Activated CD4-positive, alpha-beta memory T cell treated with anti-CD3 and anti-CD28 coated beads for 36 hours (primary cell): ENCODE data around the gene PLEKHG4B. TPM values are rescaled to one million over a fixed set of nuclear protein-coding genes. Genes with fewer than 3 reads are reported as not detected.

Experiments used
- CTCF ChIA-PET: fragments of 350-600 bp; sonication (Branson Sonifier 250); formaldehyde crosslinking; loops from one replicate; lab custom pipeline; 2021; ENCODE audit warnings: antibody characterized with exemption, inconsistent platforms; lab: Charles Lee
- POLR2A ChIA-PET: fragments of 350-600 bp; sonication (Branson Sonifier 250); formaldehyde crosslinking; loops from one replicate; lab custom pipeline; 2021; ENCODE audit warnings: antibody characterized with exemption; lab: Charles Lee
- DNase-seq: peaks from one replicate; pipeline ENCODE4 v3.0.0-alpha.2; 2020
- H3K27ac Mint-ChIP-seq: one replicate; pipeline ENCODE4 v1.8.0; 2021; ENCODE audit warnings: mixed read lengths
- H3K27me3 Mint-ChIP-seq: one replicate; pipeline ENCODE4 v1.8.0; 2021; ENCODE audit warnings: mixed read lengths
- H3K36me3 Mint-ChIP-seq: one replicate; pipeline ENCODE4 v1.8.0; 2021; ENCODE audit warnings: mixed read lengths
- H3K4me1 Mint-ChIP-seq: one replicate; pipeline ENCODE4 v1.8.0; 2021; ENCODE audit warnings: low read depth, mixed read lengths
- H3K4me3 Mint-ChIP-seq: one replicate; pipeline ENCODE4 v1.8.0; 2021; ENCODE audit warnings: mild to moderate bottlenecking, mixed read lengths
- H3K9me3 Mint-ChIP-seq: one replicate; pipeline ENCODE4 v1.8.0; 2021; ENCODE audit warnings: mixed read lengths
- intact Hi-C: fragments of 100-400 bp; cut with micrococcal nuclease; formaldehyde crosslinking; loops from one replicate; pipeline ENCODE4 v1.15.1; 2023
- total RNA-seq, 2 experiments: library from RNA; stranded (reverse); gene quantifications; one replicate each; pipeline ENCODE4 v1.2.3, GENCODE V29; 2021

The PLEKHG4B gene
- total RNA-seq, 2 experiments from 2014 or later = not detected

DNA sequence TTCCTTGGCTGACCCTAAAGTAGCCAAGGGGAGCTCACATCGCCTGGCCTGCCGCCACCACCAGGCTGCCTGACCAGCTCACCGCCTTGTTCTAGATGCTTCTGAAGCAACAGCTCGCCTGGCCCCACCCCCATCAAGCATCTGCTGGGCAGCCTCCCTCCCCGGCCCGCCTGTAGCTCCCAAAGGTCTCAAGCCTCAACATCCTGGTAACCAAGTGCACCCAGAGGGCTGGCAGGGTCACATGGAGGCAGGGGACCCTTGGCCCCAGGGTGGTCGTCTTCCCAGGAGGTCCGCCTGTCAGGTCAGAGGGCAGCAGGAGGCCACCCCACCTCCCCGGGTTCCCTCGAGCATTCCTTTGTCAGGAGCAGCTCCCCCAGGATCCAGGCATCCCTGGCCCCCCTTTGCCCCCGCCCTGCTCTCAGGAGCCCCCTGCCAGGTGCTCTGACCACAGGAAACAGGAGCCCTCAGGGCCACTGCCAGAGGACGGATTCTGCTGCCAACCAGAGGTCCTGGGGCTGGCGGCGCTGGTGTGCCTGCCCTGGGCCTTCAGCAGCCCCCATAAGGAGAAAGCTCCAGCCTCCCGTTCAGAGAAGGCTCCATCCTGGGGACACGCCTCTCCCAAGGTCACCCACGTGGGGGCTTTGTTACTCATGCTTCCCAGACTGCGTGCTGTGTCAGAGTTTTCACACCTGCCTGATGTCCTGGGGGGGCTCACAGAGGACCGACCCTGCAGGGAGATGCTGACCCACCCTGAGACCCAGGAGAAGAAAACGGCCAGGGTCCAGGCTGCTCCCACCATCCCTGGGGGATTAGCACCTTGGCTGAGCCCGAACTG, 95.9 kb downstream of the PLEKHG4B start:
- POLR2A ChIA-PET = interaction anchor here (1.5 kb wide), 1 partner anchor 31 kb away, joined by 4 read pairs; no protein-coding TSS in a partner anchor

DNA sequence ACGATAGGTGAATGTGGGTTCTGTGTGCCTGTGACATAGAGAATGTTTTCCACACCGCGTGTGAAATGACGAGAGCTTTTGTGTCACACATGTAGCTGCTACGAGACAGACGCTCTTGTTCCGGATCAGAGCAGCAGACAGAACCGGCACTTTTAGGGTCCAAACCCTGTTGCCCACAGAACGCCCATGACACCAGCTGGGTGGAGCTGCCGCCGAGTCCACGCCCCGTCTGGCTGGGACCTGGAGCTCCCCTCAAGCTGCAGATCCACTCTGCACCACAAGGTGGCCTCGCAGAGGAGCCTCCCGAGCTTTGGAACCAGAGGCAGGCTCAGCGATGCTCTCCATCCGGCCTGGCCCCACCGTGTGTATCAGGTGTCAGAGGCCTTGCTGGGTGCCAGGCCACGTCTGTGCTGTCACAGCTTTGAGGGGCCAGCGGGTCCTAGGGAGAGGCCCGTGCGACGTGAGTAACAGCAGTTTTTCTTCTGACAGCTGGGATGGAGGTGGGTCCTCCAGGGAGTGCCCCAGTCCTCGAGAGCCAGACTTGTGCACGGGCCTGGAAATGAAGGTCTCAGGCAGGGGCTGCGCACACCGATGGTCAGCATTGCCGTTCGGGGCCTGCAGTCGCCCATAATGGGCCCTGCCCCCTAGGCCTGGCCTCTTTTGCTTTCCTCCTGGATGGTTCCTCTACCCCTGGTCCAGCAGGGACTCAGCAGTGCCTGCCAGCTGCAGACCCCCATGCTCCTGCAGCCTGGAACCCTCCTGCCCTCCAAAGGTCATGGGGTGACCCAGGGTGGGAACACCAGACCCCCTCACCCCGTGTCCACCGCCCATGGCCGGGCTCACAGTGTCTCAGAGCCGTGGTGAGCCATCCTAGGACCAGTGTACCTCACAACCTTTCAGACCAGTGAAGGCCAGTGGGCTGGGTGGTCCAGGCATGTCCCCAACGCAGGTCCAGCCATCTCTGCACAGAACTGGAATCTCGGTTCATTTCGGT, 96.8 kb downstream of the PLEKHG4B start:
- H3K27me3 Mint-ChIP-seq = peaks cover 3% of the 10 kb centered on the region
- CTCF ChIA-PET = interaction anchor here (0.7 to 1.8 kb wide), 20 partner anchors 8 to 243 kb away, joined by 3 to 20 read pairs (median 4); partner anchors contain the start of genes AHRR, CCDC127 and SDHA
- no peak overlapping the region for H3K4me3 Mint-ChIP-seq
- H3K27ac Mint-ChIP-seq = peak overlapping the region; percentile 19
- intact Hi-C loops = loop anchor here (2.0 to 5.0 kb wide), 2 partner anchors 30 to 239 kb away; partner anchors contain the start of genes CCDC127 and SDHA
- peak; percentile 93 for DNase-seq
- POLR2A ChIA-PET = interaction anchor here (0.5 to 1.5 kb wide), 2 partner anchors 31 to 230 kb away, joined by 3 to 4 read pairs; no protein-coding TSS in a partner anchor
- H3K4me1 Mint-ChIP-seq = peaks cover 6% of the 10 kb centered on the region
- no peaks in the 10 kb centered on the region for H3K9me3 Mint-ChIP-seq
- H3K36me3 Mint-ChIP-seq = no peaks in the 10 kb centered on the region

More for the DNA sequence above, 95.9 kb downstream of the PLEKHG4B start:
- Mint-ChIP-seq H3K27me3 (peaks cover 3% of the 10 kb centered on the region), H3K27ac (no peak overlapping the region), H3K9me3 (no peaks in the 10 kb centered on the region), H3K36me3 (no peaks in the 10 kb centered on the region), H3K4me1 (peaks cover 6% of the 10 kb centered on the region), H3K4me3 (no peak overlapping the region)
- CTCF ChIA-PET = interaction anchor here (0.7 to 1.8 kb wide), 20 partner anchors 7 to 244 kb away, joined by 3 to 20 read pairs (median 4); partner anchors contain the start of genes AHRR, CCDC127 and SDHA
- DNase-seq = no peak
- intact Hi-C loops = loop anchor here (2.0 to 5.0 kb wide), 2 partner anchors 31 to 239 kb away; partner anchors contain the start of genes CCDC127 and SDHA

DNA sequence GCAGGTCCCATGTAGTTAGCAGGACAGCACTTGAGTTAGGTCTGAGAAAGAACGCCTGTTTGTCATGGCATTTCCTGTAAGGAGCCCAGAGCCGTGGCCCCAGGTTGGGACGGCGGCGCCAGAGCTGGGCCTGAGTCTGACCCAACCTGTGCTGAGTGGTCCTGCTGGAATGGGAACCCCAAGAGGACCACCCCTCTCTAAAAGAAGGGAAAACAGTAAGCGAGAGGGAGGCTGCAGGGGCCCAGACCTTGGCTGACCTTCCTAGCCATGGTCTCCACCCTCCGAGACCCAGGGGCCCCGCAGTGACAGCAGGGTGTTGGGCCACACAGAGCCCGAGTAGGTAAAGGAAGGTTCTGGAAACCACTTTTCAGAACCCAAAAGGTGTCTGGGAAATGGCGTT, 97.5 kb downstream of the PLEKHG4B start:
- intact Hi-C loops = loop anchor here (2.0 to 5.0 kb wide), 2 partner anchors 29 to 238 kb away; partner anchors contain the start of genes CCDC127 and SDHA
- no peaks in the 10 kb centered on the region for H3K36me3 Mint-ChIP-seq
- ChIA-PET CTCF (no interaction called here), POLR2A (no interaction called here)
- no peaks in the 10 kb centered on the region for H3K9me3 Mint-ChIP-seq
- H3K4me1 Mint-ChIP-seq = peaks cover 6% of the 10 kb centered on the region
- H3K27me3 Mint-ChIP-seq = peaks cover 3% of the 10 kb centered on the region
- DNase-seq = no peak
- H3K4me3 Mint-ChIP-seq = no peak overlapping the region
- no peak overlapping the region for H3K27ac Mint-ChIP-seq

DNA sequence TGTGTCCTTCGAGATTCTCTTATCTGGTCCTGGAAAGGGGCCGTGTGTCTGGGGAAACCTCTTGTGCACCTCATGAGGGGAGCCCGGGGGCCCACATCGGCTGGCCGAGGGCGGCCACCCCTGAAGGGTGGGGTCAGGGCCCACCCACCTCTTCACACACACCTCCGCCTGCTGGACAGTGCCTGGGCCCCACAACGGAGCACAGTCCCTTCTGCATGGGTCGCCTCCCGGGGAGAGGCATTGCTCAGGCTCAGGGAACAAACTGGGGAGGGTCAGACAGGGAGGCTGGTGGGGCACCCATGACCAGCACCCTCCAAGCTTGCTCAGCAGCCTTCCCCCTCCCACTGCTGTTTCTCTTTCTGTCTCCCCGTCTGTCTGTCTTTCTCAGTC, 98.0 kb downstream of the PLEKHG4B start:
- Mint-ChIP-seq H3K9me3 (no peaks in the 10 kb centered on the region), H3K4me1 (peaks cover 6% of the 10 kb centered on the region), H3K27me3 (peaks cover 3% of the 10 kb centered on the region), H3K36me3 (no peaks in the 10 kb centered on the region), H3K4me3 (no peak overlapping the region), H3K27ac (no peak overlapping the region)
- DNase-seq = no peak
- intact Hi-C loops = loop anchor here (2.0 to 5.0 kb wide), 2 partner anchors 29 to 237 kb away; partner anchors contain the start of genes CCDC127 and SDHA
- POLR2A ChIA-PET = no interaction called here
- CTCF ChIA-PET = interaction anchor here (1.4 kb wide), 1 partner anchor 256 kb away, joined by 6 read pairs; no protein-coding TSS in a partner anchor

DNA sequence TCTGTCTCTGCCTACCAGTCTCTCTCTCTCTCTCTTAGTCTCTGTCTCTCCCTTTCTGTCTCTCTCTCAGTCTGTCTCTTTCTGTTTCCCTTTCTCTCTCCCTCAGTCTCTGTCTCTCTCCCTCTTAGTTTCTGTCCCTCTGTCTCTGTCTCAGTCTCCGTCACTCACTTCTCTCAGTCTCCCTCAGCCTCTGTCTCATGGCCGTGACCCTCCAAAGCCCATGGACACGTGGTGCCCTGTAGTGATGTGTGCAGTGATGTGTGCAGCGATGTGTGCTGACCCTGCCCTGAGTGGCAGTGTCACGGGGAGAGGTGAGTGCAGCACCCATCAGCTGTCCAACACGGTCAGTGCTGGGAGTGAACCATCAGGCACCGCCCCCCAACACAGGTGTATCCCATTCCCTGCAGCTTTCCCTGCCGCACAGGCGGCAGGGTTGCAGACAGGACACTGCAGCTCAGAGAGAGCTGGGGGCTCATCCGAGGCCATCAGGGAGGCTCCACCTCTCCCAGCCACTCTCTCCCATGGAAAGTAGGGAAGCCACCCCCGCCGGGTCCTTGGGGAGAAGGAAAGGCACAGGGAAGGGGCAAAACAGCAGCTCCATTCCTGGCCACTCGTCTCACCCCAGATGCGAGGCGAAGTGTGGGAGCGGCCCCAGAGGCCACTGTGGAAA, 98.5 kb downstream of the PLEKHG4B start:
- CTCF ChIA-PET = interaction anchor here (1.4 kb wide), 1 partner anchor 256 kb away, joined by 6 read pairs; no protein-coding TSS in a partner anchor

DNA sequence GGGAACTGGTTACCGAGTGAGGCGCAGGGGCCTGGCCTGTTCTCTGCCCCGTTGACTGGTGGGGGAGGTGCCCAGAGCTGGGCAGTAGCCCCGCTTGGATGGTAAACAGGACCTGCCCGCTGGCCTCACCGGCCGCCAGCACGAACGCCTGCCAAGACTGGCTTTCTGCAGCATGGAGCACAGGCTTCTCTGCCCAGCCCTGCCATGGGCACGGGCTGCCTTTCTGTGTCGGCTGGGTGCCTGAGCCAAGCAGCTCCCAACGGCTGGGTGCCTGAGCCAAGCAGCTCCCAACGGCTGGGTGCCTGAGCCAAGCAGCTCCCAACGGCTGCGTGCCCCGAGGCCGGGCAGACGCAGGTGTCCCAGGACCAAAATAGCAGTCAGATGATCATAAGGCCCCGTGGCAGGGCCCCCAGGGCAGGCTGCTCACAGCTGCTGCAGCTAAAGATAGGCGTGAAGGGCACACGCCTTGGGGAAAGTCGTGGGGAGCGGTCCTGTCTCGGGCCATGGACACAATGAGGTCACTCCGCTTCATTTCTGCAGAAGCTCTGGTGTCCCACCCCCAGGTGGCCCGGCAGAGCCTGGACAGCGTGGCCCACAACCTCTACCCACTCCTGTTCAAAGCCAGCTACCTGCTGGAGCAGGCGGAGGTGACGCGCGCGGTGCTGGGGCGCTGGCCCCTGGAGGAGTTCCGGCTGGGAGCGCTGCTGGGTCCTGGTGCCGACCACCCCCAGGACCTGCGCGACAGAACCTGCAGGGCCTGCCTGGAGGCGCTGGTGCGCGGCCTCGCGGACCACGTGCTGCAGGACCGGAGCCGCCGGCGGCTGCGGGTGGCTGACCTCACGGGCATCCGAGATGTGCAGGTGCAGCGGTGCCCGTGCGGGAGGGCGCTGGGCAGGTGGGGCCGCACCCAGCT, 99.3 kb downstream of the PLEKHG4B start, which contains the start of gene LRRC14B:
Gene LRRC14B, plus strand, starts transcription at position 460 of the 913 bp plus-strand sequence. Its CDS starts 44 bp downstream, at position 504.
- POLR2A ChIA-PET = no interaction called here
- Mint-ChIP-seq H3K27me3 (peaks cover 3% of the 10 kb centered on the region), H3K27ac (no peak within 1 kb of the TSS), H3K4me3 (no peak within 1 kb of the TSS), H3K9me3 (no peaks in the 10 kb centered on the region), H3K36me3 (no peaks in the 10 kb centered on the region), H3K4me1 (peaks cover 6% of the 10 kb centered on the region)
- intact Hi-C loops = no loop called here
- CTCF ChIA-PET = interaction anchor here (1.4 kb wide), 1 partner anchor 255 kb away, joined by 6 read pairs; no protein-coding TSS in a partner anchor
- no peak for DNase-seq

More for the DNA sequence above, 98.5 kb downstream of the PLEKHG4B start:
- H3K4me3 Mint-ChIP-seq = no peak overlapping the region
- peaks cover 6% of the 10 kb centered on the region for H3K4me1 Mint-ChIP-seq
- intact Hi-C loops = no loop called here
- POLR2A ChIA-PET = no interaction called here
- peaks cover 3% of the 10 kb centered on the region for H3K27me3 Mint-ChIP-seq
- H3K36me3 Mint-ChIP-seq = no peaks in the 10 kb centered on the region
- DNase-seq = no peak
- H3K27ac Mint-ChIP-seq = no peak overlapping the region
- H3K9me3 Mint-ChIP-seq = no peaks in the 10 kb centered on the region

DNA sequence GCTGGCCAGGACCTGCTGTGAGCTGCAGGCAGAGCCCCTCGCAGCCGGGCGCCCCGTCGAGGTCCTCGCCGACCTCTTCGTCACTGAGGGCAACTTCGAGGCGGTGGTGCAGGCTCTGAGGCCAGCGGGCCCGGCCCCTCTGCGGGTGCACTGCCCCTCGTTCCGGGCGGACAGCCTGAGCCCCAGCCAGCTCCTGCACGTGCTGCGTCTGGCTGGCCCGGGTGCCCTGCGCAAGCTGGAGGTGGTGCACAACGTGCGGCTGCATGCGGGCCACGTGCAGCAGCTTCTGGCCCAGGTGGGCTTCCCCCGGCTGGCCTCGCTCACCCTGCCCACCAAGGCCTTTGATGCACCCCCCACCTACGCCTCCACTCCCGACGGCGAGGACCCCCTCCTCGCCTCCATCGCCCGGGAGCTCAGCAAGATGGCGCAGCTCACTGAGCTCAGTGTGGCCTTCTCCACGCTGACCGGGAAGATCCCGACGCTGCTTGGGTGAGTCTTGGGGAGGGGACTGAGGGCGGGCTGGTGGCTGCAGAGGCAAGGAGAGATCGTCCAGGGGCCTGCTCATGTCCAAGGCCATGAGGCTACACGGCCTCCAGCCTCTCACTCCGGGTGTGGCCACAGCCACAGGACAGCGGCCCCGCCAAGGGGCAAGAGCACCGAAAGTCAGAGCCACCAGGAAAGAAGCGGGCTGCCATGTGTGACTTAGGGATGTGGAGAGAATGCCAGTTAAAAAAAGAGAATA, 100.2 kb downstream of the PLEKHG4B start:
- ChIA-PET POLR2A (no interaction called here), CTCF (no interaction called here)

DNA sequence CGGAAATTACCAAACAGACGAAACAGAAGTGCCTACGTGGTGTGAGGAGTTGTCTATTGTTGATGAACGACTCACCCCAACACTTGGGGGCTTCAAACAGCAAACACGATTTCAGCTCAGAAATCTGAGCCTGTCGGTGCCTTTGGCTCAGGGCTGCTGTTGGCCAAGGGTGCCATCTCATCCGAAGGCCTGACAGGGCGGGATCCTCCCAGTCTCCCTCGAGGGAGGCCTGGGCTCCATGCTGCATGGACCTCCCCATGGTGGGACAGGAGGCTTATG, 100.7 kb downstream of the PLEKHG4B start:
- Mint-ChIP-seq H3K9me3 (no peaks in the 10 kb centered on the region), H3K4me3 (no peak overlapping the region), H3K27ac (no peak overlapping the region), H3K36me3 (no peaks in the 10 kb centered on the region), H3K27me3 (peaks cover 3% of the 10 kb centered on the region), H3K4me1 (peaks cover 6% of the 10 kb centered on the region)
- intact Hi-C loops = no loop called here
- DNase-seq = no peak
- ChIA-PET CTCF (no interaction called here), POLR2A (no interaction called here)

More for the DNA sequence above, 100.2 kb downstream of the PLEKHG4B start:
- Mint-ChIP-seq H3K4me3 (no peak overlapping the region), H3K27me3 (peaks cover 3% of the 10 kb centered on the region), H3K36me3 (no peaks in the 10 kb centered on the region), H3K27ac (no peak overlapping the region), H3K9me3 (no peaks in the 10 kb centered on the region), H3K4me1 (peaks cover 6% of the 10 kb centered on the region)
- intact Hi-C loops = no loop called here
- DNase-seq = no peak

DNA sequence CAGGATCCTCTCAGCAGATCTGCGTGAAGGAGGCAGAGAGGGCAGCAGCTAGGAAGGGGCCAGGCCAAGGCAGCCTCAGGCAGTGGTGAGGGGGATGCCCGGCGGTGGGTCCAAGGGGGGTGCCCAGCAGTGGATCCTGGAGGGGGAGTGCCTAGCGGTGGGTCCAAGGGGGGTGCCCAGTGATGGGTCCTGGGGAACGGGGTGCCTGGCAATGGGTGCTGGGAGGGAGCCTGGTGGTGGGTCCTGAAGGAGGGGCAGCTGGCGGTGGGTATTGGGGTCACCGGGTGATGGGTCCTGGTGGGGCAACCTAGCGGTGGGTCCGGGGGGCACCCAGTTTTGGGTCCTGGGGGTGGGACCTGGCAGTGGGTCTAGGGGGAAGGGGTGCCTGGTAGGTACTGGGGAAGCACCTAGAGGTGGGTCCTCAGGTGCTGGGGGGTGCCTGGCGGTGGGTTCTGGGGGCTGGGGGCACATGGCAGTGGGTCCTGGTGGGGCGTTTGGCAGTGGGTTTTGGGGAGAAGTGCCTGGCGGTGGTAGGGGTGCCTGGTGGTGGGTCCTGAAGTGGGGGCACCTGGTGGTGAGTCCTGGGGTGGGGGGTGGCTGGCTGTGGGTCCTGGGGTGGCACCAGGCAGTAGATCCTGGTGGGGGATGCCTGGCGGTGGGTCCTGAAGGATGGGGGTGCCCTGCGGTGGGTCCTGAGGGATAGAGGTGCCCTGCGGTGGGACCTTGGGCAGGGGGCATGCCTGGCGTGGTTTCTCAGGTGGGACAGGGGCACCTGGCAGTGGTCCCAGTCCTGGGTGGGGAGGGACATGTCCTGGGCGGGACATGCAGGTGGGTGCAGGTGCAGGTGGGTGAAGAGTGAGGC, 101.2 kb downstream of the PLEKHG4B start:
- ChIA-PET POLR2A (no interaction called here), CTCF (no interaction called here)
- Mint-ChIP-seq H3K4me1 (peaks cover 6% of the 10 kb centered on the region), H3K9me3 (no peaks in the 10 kb centered on the region), H3K27me3 (peaks cover 3% of the 10 kb centered on the region), H3K4me3 (no peak overlapping the region), H3K27ac (no peak overlapping the region), H3K36me3 (no peaks in the 10 kb centered on the region)
- no peak for DNase-seq
- intact Hi-C loops = no loop called here
